ENCODE data around the gene DMXL2. TPM values are rescaled to one million over a fixed set of nuclear protein-coding genes. Genes with fewer than 3 reads are reported as not detected.

Gene DMXL2
- total RNA-seq, 2 experiments from 2014 or later = 8.7 to 11.8 TPM

Other genes starting within 250 kb of the DMXL2 start
- gene SCG3, start 58.7 kb upstream of the DMXL2 start, total RNA-seq = not detected
- 10 to 100 TPM; 24.1 to 27.3 TPM for gene LYSMD2, start 114.9 kb upstream of the DMXL2 start, total RNA-seq
- gene TMOD2, start 128.8 kb upstream of the DMXL2 start, total RNA-seq = 10 to 100 TPM; 14.7 to 16.0 TPM
- 10 to 100 TPM; 68.0 to 70.3 TPM for gene TMOD3, start 206.9 kb upstream of the DMXL2 start, total RNA-seq

Measured in activated naive CD8-positive, alpha-beta T cell treated with anti-CD3 and anti-CD28 coated beads, Interleukin-2, amount 10 ng/mL, durations not matched to agents 7 days and 5 days (primary cell).